Right lobe of liver (tissue), 4 donors: ENCODE data around the gene INPPL1.

Source experiments
- CTCF ChIP-seq, 4 donors: fragments of 200-600 bp in 3 of 4; fragments of 450-650 bp in 1 of 4; IDR thresholded peaks; one replicate each; pipeline versions ENCODE4 v1.5.1 to v1.8.0; 2016 to 2022; ENCODE audit warnings: antibody characterized with exemption in 4 of 4, mild to moderate bottlenecking in 2 of 4
- POLR2A ChIP-seq: fragments of 450-650 bp; IDR thresholded peaks from one replicate; pipeline ENCODE4 v1.6.1; 2017; ENCODE audit warnings: antibody characterized with exemption, mild to moderate bottlenecking
- donor health status: DM: no; HTN: no; CAD: no.
- donor health status: DM: no; HTN: no; CAD: no.
- donor health status: DM: no; HTN: yes; CAD: no.

GRCh38 chr11:72271980-72272379 lies 47.4 kb downstream of the INPPL1 start:
- TF ChIP-seq POLR2A = no peak
- TF ChIP-seq CTCF (IDR thresholded peaks at IDR 0.05) = no peak
